ENCODE measurements around the gene P2RY13.

DNA sequence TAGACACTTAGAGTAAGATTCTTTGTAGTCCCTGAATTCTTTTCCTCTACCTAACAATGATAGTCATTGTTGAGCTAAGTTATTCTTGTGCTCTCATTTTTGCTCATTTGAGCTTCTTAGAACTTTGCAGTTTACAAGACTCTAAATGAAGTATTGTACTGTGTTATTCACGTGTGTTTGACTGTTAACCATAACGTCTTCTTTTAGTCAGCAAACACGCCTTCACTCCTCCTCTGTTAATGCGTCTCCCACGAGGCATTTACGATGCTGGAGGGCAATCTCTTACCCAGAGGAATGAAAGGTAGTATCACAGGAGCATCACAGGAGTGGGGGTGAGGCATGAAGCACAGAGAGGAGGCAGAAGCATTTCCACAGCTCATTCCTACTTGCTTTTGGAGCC, 36.2 kb downstream of the P2RY13 start:
- TF ChIP-seq, protein P1, sequence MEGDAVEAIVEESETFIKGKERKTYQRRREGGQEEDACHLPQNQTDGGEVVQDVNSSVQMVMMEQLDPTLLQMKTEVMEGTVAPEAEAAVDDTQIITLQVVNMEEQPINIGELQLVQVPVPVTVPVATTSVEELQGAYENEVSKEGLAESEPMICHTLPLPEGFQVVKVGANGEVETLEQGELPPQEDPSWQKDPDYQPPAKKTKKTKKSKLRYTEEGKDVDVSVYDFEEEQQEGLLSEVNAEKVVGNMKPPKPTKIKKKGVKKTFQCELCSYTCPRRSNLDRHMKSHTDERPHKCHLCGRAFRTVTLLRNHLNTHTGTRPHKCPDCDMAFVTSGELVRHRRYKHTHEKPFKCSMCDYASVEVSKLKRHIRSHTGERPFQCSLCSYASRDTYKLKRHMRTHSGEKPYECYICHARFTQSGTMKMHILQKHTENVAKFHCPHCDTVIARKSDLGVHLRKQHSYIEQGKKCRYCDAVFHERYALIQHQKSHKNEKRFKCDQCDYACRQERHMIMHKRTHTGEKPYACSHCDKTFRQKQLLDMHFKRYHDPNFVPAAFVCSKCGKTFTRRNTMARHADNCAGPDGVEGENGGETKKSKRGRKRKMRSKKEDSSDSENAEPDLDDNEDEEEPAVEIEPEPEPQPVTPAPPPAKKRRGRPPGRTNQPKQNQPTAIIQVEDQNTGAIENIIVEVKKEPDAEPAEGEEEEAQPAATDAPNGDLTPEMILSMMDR (IDR thresholded peaks at IDR 0.05; ENCODE audit: low read depth, low read length): no peak
- no peak for TF ChIP-seq POLR2A (IDR thresholded peaks at IDR 0.05; ENCODE audit: extremely low read depth, insufficient read length)
